GM18498 (cell line): ENCODE measurements around the gene BIRC6.
"Not testable (repeated sequence)": the region's sequence is repeated elsewhere in the genome, so short reads cannot be mapped to it uniquely, and the experiment has no call there.

Source experiments
- ATAC-seq: cut with Tn5 transposase; IDR thresholded peaks from one replicate; pipeline ENCODE4 v1.9.1; 2021; ENCODE audit warnings: mild to moderate bottlenecking, moderate library complexity; ENCODE audit not compliant: unreplicated experiment

The BIRC6 gene

GRCh38 chr2:32356681-32357317 lies at the start of gene BIRC6:
BIRC6 (plus strand) TSS chr2:32357023; CDS start chr2:32357162, 139 bp downstream.
- ATAC-seq, result peak; percentile 90

GRCh38 chr2:32310577-32310976 lies 46.2 kb upstream of the BIRC6 start:
- no peak for ATAC-seq

DNA sequence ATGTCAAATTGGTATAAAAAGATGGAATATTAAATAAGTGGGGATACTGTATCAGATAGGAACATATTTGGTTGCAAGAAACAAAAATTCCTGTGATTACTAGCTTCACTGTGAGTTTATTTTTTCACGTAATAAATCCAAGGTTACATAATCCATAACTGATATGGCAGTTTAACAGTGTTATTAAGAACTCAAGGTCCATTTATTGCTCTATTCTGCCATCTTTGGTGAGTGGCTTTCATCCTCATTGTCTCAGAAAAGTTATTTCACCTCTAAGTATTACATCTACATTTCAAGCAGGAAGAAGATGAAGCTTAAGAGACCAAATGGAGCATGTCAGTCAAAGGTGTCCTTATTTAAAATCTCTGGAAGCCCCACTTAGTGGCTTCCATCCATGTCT lies 41.9 kb upstream of the BIRC6 start:
- no peak for ATAC-seq

GRCh38 chr2:32328679-32329078 lies 28.1 kb upstream of the BIRC6 start:
- ATAC-seq, result not testable (repeated sequence)

- ATAC-seq, result not testable (repeated sequence)
Measured at GRCh38 chr2:32329180-32329980, 27.4 kb upstream of the BIRC6 start.

DNA sequence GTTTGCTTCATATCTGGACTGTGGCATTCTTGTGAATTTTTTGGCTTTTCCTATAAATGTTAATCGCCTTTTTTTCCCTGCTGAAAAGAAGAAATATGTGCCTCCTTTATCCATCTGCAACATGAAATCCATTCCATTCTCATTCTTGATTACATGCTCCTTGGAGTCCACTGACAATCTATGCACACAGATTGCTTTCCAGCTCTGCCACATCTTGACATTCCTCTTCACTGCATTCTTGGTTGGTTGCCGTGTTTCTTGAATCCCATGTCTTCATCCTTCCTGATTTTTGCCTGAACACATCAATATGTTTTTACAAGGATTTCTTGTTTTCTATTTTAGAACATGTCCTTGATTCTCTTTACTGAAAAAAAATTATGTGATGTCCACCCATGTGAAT lies 26.7 kb upstream of the BIRC6 start:
- no peak for ATAC-seq

DNA sequence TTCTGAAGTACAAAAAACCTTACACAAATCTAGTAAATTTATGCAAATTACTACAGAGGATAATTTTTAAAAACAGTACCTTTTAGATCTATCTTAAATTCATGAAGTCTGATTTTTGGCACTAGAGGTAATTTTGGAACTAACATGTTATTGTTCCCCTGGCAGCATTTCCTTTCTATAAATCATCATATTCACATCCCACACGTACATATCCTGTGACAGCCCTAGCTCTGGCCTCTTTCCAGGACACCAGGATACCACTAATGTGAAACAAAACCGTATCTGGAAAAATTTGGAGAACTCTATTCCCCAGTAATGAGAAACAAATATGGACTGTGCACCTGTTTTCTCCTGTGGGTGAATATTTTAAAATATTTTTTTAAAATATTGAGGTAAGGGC lies 14.0 kb upstream of the BIRC6 start:
- ATAC-seq, result no peak

- ATAC-seq, result not testable (repeated sequence)
Measured at GRCh38 chr2:32350797-32351196, 6.0 kb upstream of the BIRC6 start.

GRCh38 chr2:32355976-32356680 lies 695 bp upstream of the BIRC6 start:
- ATAC-seq, result no peak

DNA sequence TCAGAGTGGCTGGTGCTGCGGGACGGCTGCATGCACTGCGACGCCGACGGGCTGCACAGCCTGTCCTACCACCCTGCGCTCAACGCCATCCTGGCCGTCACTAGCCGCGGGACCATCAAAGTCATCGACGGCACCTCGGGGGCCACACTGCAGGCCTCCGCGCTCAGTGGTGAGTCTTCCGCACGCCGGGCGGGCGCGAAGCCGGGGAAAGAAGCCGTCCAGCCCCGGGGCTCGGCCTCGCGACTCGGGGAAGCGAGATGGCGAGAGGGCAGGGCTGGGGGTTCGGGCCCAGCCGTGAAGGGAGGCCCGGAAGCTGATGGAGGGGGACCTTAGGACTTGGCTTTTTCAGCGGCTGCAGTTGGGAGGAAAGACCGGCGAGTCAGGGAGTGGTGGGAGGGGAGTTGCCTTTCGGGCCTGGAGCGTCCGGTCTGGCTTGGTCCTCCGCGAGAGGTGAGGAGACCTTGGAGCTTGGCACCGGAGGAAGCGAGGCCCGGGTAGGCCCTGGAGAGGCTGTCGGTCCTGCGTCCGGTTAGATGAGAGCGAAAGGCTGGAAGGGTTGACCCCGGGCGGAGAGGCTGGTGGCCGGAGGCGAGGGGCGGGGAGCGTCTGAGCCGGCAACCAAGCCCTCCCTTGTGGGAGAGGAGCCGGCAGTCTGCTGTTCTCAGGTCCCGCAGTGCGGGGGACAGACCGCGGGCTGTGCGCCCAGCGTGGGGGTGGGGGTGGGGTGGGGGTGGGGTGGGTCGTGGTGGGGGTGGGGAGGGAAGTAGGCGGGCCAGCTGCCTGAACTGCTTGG lies 691 bp downstream of the BIRC6 start:
- peak; percentile 15 for ATAC-seq

GRCh38 chr2:32358111-32358482 lies 1.3 kb downstream of the BIRC6 start:
- no peak for ATAC-seq

- ATAC-seq, result no peak
Measured at GRCh38 chr2:32360416-32360815, 3.6 kb downstream of the BIRC6 start.

GRCh38 chr2:32362997-32363396 lies 6.2 kb downstream of the BIRC6 start:
- not testable (repeated sequence) for ATAC-seq

DNA sequence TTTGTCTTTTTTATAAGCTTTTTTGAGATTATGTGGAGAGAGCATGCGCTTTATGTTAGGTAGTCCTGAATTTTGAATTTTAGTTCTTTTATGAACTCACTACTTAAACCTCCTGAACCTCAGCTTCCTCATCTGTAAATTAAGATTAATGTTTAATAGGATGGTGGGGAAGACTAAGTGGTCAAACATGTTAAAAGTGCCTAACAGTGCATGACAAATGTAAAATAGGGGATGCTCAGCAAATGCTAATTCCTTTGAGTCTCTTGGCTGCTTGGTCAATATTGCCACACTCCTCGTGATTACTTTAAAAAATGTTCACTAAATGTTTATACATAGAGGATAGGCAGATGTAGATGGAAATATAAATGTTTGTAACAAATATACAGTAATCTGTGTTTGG lies 6.8 kb downstream of the BIRC6 start:
- no peak for ATAC-seq

GRCh38 chr2:32364290-32364689 lies 7.5 kb downstream of the BIRC6 start:
- ATAC-seq, result not testable (repeated sequence)

- ATAC-seq, result not testable (repeated sequence)
Measured at GRCh38 chr2:32365679-32366078, 8.9 kb downstream of the BIRC6 start.

- no peak for ATAC-seq
Measured at GRCh38 chr2:32366595-32366994, 9.8 kb downstream of the BIRC6 start.

GRCh38 chr2:32369222-32369621 lies 12.4 kb downstream of the BIRC6 start:
- ATAC-seq, result no peak

DNA sequence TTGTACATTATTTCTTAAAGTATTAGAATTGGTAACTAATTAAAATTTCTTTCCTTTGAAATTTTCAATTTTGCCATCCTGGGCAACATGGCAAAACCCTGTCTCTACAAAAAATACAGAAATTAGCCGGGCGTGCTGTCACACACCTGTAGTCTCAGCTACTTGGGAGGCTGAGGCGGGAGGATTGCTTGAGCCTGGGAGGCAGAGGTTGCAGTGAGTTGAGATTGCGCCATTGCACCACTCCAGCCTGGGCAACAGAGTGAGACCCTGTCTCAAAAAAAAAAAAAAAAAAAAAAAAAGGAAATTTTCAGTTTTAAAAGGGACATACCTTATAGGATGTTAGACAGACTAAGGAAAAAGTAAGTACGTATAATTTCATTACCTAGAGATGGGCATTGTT lies 14.1 kb downstream of the BIRC6 start:
- ATAC-seq, result not testable (repeated sequence)

DNA sequence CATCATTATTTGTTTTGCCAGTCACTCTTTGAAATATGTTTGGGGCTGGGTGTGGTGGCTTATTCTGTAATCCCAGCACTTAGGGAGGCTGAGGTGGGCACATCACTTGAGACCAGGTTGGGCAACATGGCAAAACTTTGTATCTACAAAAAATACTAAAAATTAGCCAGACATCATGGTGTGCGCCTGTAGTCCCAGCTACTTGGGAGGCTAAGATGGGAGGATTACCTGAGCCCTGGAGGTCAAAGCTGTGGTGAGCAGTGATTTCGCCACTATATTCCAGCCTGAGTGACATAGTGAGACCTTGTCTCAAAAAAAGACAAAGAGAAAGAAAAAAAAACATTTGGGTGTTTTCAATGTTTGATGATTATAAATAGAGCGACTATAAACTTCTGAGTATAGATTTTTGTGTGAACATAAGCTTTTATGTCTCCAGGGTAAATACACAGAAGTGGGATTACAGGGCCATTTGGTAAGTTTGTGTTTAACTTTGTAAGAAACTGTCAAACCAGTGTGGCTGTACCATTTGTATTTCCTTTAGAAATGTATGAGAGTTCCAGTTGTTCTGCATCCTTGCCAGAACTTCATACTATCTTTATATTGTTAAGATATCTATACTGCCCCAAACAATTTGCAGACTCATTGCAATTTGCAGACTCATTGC lies 15.8 kb downstream of the BIRC6 start:
- ATAC-seq, result no peak
